IMR-90 (cell line): ENCODE data around the gene RPP25. TPM values are rescaled to one million over a fixed set of nuclear protein-coding genes. Genes with fewer than 3 reads are reported as not detected.

Experiments
- ATAC-seq: fragments of 200-7000 bp; cut with Tn5 transposase; 2 replicates; pipeline ENCODE4 v1.9.1; 2020; ENCODE audit warnings: low read depth, mild to moderate bottlenecking, moderate library complexity
- BruUV-seq: library from RNA; stranded (reverse); fragments of 400-500 nt; replicated peaks from 2 replicates; lab custom pipeline; 2021; lab: Mats Ljungman, UMichigan
- CTCF ChIA-PET: fragments of 300-600 bp; formaldehyde crosslinking; extraction: SDS; loops from one replicate; lab custom pipeline; 2021; ENCODE audit warnings: antibody characterized with exemption; lab: Yijun Ruan, JAX
- POLR2A ChIA-PET: fragments of 300-600 bp; sonication (Branson Sonifier 250); formaldehyde crosslinking; loops from one replicate; lab custom pipeline; 2022; ENCODE audit warnings: antibody characterized with exemption; ENCODE audit not compliant: unreplicated experiment; lab: Charles Lee
- DNase-seq: peaks from one replicate; pipeline ENCODE4 v3.0.0; 2013
- H2AFZ ChIP-seq: replicated peaks from 2 replicates; pipeline ENCODE3; 2013; ENCODE audit warnings: low read length, mild to moderate bottlenecking; ENCODE audit not compliant: poor library complexity
- H2AK5ac ChIP-seq: 2 replicates; pipeline ENCODE4 v1.6.1; 2013; ENCODE audit warnings: low read depth, low read length, inconsistent platforms
- H2AK9ac ChIP-seq: replicated peaks from 2 replicates; pipeline ENCODE3; 2013; ENCODE audit warnings: mild to moderate bottlenecking, low read depth, low read length, moderate library complexity; ENCODE audit not compliant: poor library complexity
- H2BK120ac ChIP-seq: 2 replicates; pipeline ENCODE4 v1.6.1; 2013; ENCODE audit warnings: low read depth, low read length, inconsistent platforms
- H2BK15ac ChIP-seq: 3 replicates; pipeline ENCODE4 v1.6.1; 2013; ENCODE audit warnings: low read depth, low read length, inconsistent platforms
- H2BK20ac ChIP-seq: 2 replicates; pipeline ENCODE4 v1.6.1; 2013; ENCODE audit warnings: low read depth, mild to moderate bottlenecking, inconsistent platforms, low read length, moderate library complexity
- H2BK5ac ChIP-seq: 2 replicates; pipeline ENCODE4 v1.6.1; 2013; ENCODE audit warnings: mild to moderate bottlenecking, low read depth, low read length, inconsistent platforms; ENCODE audit not compliant: poor library complexity, severe bottlenecking
- H3K14ac ChIP-seq: replicated peaks from 2 replicates; pipeline ENCODE4 v1.6.1; 2013; ENCODE audit warnings: low read depth, low read length, inconsistent platforms
- H3K18ac ChIP-seq: 2 replicates; pipeline ENCODE4 v1.6.1; 2013; ENCODE audit warnings: low read depth, low read length, control low read depth
- H3K23ac ChIP-seq: 2 replicates; pipeline ENCODE4 v1.6.1; 2013; ENCODE audit warnings: low read depth, low read length, inconsistent platforms
- H3K27ac ChIP-seq: 2 replicates; pipeline ENCODE4 v1.5.1; 2013; ENCODE audit warnings: mild to moderate bottlenecking, control low read depth, low read length; ENCODE audit not compliant: insufficient read depth
- H3K27me3 ChIP-seq: 2 replicates; pipeline ENCODE4 v1.6.1; 2013; ENCODE audit warnings: low read length; ENCODE audit not compliant: control insufficient read depth, insufficient read depth
- H3K36me3 ChIP-seq: 2 replicates; pipeline ENCODE4 v1.6.1; 2013; ENCODE audit warnings: low read length, mixed read lengths; ENCODE audit not compliant: control insufficient read depth, insufficient read depth
- H3K4ac ChIP-seq: 2 replicates; pipeline ENCODE4 v1.6.1; 2013; ENCODE audit warnings: low read depth, low read length, inconsistent platforms
- H3K4me1 ChIP-seq: 2 replicates; pipeline ENCODE4 v1.6.1; 2013; ENCODE audit warnings: low read length, mixed read lengths; ENCODE audit not compliant: control insufficient read depth, insufficient read depth
- H3K4me2 ChIP-seq: 2 replicates; pipeline ENCODE4 v1.6.1; 2013; ENCODE audit warnings: low read depth, mild to moderate bottlenecking, control low read depth, low read length, moderate library complexity
- H3K4me3 ChIP-seq: 2 replicates; pipeline ENCODE4 v1.5.1; 2013; ENCODE audit warnings: low read depth, mild to moderate bottlenecking, control low read depth, low read length, moderate library complexity; ENCODE audit not compliant: insufficient read depth
- H3K56ac ChIP-seq: 2 replicates; pipeline ENCODE4 v1.6.1; 2013; ENCODE audit warnings: low read length, inconsistent platforms; ENCODE audit not compliant: insufficient read depth; ENCODE audit errors: extremely low read depth
- H3K79me1 ChIP-seq, 2 experiments: 2 replicates each; pipeline ENCODE4 v1.6.1; 2013; ENCODE audit warnings: low read length in 2 of 2, inconsistent platforms in 1 of 2, low read depth in 1 of 2
- H3K9ac ChIP-seq: 2 replicates; pipeline ENCODE4 v1.6.1; 2013; ENCODE audit warnings: low read depth, low read length, control low read depth
- H3K9me1 ChIP-seq: 2 replicates; pipeline ENCODE4 v1.6.1; 2013; ENCODE audit warnings: low read length, inconsistent platforms; ENCODE audit not compliant: insufficient read depth
- H3K9me3 ChIP-seq: 2 replicates; pipeline ENCODE4 v1.6.1; 2013; ENCODE audit warnings: low read length; ENCODE audit not compliant: control insufficient read depth, insufficient read depth
- H4K20me1 ChIP-seq: 2 replicates; pipeline ENCODE4 v1.6.1; 2013; ENCODE audit warnings: low read length, inconsistent platforms; ENCODE audit not compliant: insufficient read depth
- H4K5ac ChIP-seq: 2 replicates; pipeline ENCODE4 v1.6.1; 2013; ENCODE audit warnings: mild to moderate bottlenecking, low read depth, low read length, control low read depth
- H4K8ac ChIP-seq, 2 experiments: 2 replicates each; pipeline ENCODE4 v1.6.1; 2013; ENCODE audit warnings: low read depth in 2 of 2, low read length in 2 of 2, control low read depth in 1 of 2, inconsistent platforms in 1 of 2
- H4K91ac ChIP-seq: 2 replicates; pipeline ENCODE4 v1.6.1; 2013; ENCODE audit warnings: low read depth, low read length, inconsistent platforms; ENCODE audit not compliant: insufficient read depth
- BHLHE40 ChIP-seq: fragments of 150-350 bp; IDR thresholded peaks from 2 replicates; pipeline ENCODE4 v1.6.1; 2016; ENCODE audit warnings: mild to moderate bottlenecking, low read depth, low read length
- POLR2A ChIP-seq: IDR thresholded peaks from 2 replicates; pipeline ENCODE4 v1.6.1; 2012; ENCODE audit warnings: mild to moderate bottlenecking, low read depth, low read length
- WGBS, 2 experiments: methylation state at CpG; one replicate each; pipeline versions ENCODE4 v1.1.5 to v1.1.7; 2013; ENCODE audit warnings: missing lambda C conversion rate in 2 of 2; ENCODE audit not compliant: insufficient read length in 1 of 2; ENCODE audit errors: extremely low coverage in 2 of 2; 5-methylcytosine and 5-hydroxymethylcytosine counted together
- dilution Hi-C: fragments of 300-500 bp; cut with HindIII; formaldehyde crosslinking; loops from one replicate; pipeline ENCODE4 v1.14.3; 2018; ENCODE audit warnings: low sequenced_read_pairs; ENCODE audit not compliant: unreplicated experiment
- in situ Hi-C: fragments of 300-500 bp; cut with MboI; formaldehyde crosslinking; loops from 3 replicates; pipeline ENCODE4 v1.14.3; 2019; ENCODE audit warnings: low sequenced_read_pairs, inconsistent platforms, mixed read lengths
- intact Hi-C: fragments of 100-400 bp; cut with micrococcal nuclease; formaldehyde crosslinking; loops from 2 replicates; pipeline ENCODE4 v1.10.0; 2022
- polyA plus RNA-seq, 3 experiments: library from polyadenylated mRNA; depleted of rRNA; stranded (reverse); fragments of >200 nt; gene quantifications; 2 replicates each; pipeline ENCODE4 v1.2.3, GENCODE V29; 2012; ENCODE audit warnings: low replicate concordance in 1 of 3
- total RNA-seq: library from RNA; depleted of rRNA; stranded (reverse); fragments of >200 nt; gene quantifications from 2 replicates; pipeline ENCODE4 v1.2.3, GENCODE V29; 2012
- TF ChIP-seq, protein P1 (sequence below): fragments of 150-350 bp; IDR thresholded peaks from 2 replicates; pipeline ENCODE4 v1.6.1; 2017; ENCODE audit warnings: mild to moderate bottlenecking, antibody characterized with exemption, low read length, low read depth
- TF ChIP-seq, protein P2 (sequence below): fragments of 150-350 bp; IDR thresholded peaks from 2 replicates; pipeline ENCODE4 v1.6.1; 2016; ENCODE audit warnings: low read depth, mild to moderate bottlenecking, low read length, moderate library complexity, borderline replicate concordance
- TF ChIP-seq, protein P3 (sequence below): conservative IDR thresholded peaks from 2 replicates; pipeline ENCODE4 v1.5.1; 2012; ENCODE audit warnings: mild to moderate bottlenecking, low read depth, low read length, improper control_type of control experiment

RPP25 gene
- total and polyA plus RNA-seq, 2 of the 4 experiments (the other 2 are of a cell fraction), result 0.18 to 0.38 TPM

DNA sequence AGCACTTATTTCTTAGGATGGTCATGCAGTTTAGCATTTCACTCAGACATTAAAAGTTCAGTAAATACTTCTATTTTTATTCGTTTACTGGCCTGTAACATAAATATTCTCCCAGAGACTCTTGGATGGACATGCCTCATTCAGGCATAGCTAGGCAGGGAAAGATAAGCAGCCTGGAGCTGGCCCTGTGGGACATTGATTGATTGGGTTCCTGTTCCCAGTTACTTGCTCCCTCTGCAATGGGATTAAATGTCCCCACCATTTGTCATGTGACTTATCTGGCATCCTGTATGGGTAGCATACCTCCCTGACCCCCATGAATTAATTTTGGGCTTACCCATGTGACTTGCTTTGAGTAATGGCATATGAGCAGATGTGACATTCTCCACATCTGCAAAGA lies 36.0 kb upstream of the RPP25 start:
- Histone ChIP-seq H2BK15ac (no peak overlapping the region), H2AFZ (no peak overlapping the region), H3K4me3 (no peak overlapping the region), H2AK5ac (no peak overlapping the region), H3K18ac (no peak overlapping the region), H2BK5ac (no peak overlapping the region), H4K8ac (no peak overlapping the region), H3K27ac (no peak overlapping the region), H3K9me3 (peaks cover 2% of the 10 kb centered on the region; the same call in 1 of the 2 replicates), H2AK9ac (no peak overlapping the region), H3K4ac (no peak overlapping the region), H3K4me2 (no peak overlapping the region), H3K56ac (no peak overlapping the region), H3K4me1 (no peaks in the 10 kb centered on the region), H4K20me1 (no peaks in the 10 kb centered on the region; the same call in 1 of the 2 replicates), H3K23ac (no peak overlapping the region), H2BK20ac (no peak overlapping the region), H4K5ac (no peak overlapping the region), H4K91ac (no peak overlapping the region), H2BK120ac (no peak overlapping the region), H3K9ac (no peak overlapping the region), H3K27me3 (peaks cover 19% of the 10 kb centered on the region), H3K14ac (no peak overlapping the region), H3K36me3 (no peaks in the 10 kb centered on the region), H3K79me1 (no peaks in the 10 kb centered on the region), H3K9me1 (no peaks in the 10 kb centered on the region)
- intact Hi-C loops (no loop called here), dilution Hi-C loops (no loop called here), in situ Hi-C loops (no loop called here)
- TF ChIP-seq, protein P1, sequence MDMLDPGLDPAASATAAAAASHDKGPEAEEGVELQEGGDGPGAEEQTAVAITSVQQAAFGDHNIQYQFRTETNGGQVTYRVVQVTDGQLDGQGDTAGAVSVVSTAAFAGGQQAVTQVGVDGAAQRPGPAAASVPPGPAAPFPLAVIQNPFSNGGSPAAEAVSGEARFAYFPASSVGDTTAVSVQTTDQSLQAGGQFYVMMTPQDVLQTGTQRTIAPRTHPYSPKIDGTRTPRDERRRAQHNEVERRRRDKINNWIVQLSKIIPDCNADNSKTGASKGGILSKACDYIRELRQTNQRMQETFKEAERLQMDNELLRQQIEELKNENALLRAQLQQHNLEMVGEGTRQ, result no peak
- TF ChIP-seq, protein P2, sequence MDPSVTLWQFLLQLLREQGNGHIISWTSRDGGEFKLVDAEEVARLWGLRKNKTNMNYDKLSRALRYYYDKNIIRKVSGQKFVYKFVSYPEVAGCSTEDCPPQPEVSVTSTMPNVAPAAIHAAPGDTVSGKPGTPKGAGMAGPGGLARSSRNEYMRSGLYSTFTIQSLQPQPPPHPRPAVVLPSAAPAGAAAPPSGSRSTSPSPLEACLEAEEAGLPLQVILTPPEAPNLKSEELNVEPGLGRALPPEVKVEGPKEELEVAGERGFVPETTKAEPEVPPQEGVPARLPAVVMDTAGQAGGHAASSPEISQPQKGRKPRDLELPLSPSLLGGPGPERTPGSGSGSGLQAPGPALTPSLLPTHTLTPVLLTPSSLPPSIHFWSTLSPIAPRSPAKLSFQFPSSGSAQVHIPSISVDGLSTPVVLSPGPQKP, result no peak
- no peak for TF ChIP-seq BHLHE40
- no peak for TF ChIP-seq POLR2A
- TF ChIP-seq, protein P3, sequence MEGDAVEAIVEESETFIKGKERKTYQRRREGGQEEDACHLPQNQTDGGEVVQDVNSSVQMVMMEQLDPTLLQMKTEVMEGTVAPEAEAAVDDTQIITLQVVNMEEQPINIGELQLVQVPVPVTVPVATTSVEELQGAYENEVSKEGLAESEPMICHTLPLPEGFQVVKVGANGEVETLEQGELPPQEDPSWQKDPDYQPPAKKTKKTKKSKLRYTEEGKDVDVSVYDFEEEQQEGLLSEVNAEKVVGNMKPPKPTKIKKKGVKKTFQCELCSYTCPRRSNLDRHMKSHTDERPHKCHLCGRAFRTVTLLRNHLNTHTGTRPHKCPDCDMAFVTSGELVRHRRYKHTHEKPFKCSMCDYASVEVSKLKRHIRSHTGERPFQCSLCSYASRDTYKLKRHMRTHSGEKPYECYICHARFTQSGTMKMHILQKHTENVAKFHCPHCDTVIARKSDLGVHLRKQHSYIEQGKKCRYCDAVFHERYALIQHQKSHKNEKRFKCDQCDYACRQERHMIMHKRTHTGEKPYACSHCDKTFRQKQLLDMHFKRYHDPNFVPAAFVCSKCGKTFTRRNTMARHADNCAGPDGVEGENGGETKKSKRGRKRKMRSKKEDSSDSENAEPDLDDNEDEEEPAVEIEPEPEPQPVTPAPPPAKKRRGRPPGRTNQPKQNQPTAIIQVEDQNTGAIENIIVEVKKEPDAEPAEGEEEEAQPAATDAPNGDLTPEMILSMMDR, result no peak
- ATAC-seq (no peak), DNase-seq (no peak)
- ChIA-PET CTCF (no interaction called here), POLR2A (interaction anchor here (0.6 kb wide), 1 partner anchor 237 kb away, joined by 3 read pairs; no protein-coding TSS in a partner anchor)
- no CpG with 5 or more reads among the region's 1 CpG for WGBS, 2 experiments
- BruUV-seq, result no TSS peak
